ENCODE results near the gene MUC2. TPM values are rescaled to one million over a fixed set of nuclear protein-coding genes. Genes with fewer than 3 reads are reported as not detected.

The MUC2 gene
- total and polyA plus RNA-seq, 2 experiments from 2014 or later, result not detected

GRCh38 chr11:1082728-1083620, 8.3 kb downstream of the MUC2 start:
- H3K79me2 ChIP-seq (replicated peaks; ENCODE audit: insufficient read depth), result no peaks in the 10 kb centered on the region
- ATAC-seq, result no peak
- Mint-ChIP-seq H3K36me3 (ENCODE audit: low read depth) (no peaks in the 10 kb centered on the region), H3K9me3 (no peaks in the 10 kb centered on the region; the same call in 2 of the 3 replicates), H3K4me3 (no peak overlapping the region), H3K4me1 (no peaks in the 10 kb centered on the region), H3K27ac (no peak overlapping the region), H3K27me3 (ENCODE audit: insufficient read depth, low read depth, poor library complexity) (peaks cover 3% of the 10 kb centered on the region)
- TF ChIP-seq REST (IDR thresholded peaks at IDR 0.05; ENCODE audit: unreplicated experiment), result no peak
- TF ChIP-seq, protein P1, sequence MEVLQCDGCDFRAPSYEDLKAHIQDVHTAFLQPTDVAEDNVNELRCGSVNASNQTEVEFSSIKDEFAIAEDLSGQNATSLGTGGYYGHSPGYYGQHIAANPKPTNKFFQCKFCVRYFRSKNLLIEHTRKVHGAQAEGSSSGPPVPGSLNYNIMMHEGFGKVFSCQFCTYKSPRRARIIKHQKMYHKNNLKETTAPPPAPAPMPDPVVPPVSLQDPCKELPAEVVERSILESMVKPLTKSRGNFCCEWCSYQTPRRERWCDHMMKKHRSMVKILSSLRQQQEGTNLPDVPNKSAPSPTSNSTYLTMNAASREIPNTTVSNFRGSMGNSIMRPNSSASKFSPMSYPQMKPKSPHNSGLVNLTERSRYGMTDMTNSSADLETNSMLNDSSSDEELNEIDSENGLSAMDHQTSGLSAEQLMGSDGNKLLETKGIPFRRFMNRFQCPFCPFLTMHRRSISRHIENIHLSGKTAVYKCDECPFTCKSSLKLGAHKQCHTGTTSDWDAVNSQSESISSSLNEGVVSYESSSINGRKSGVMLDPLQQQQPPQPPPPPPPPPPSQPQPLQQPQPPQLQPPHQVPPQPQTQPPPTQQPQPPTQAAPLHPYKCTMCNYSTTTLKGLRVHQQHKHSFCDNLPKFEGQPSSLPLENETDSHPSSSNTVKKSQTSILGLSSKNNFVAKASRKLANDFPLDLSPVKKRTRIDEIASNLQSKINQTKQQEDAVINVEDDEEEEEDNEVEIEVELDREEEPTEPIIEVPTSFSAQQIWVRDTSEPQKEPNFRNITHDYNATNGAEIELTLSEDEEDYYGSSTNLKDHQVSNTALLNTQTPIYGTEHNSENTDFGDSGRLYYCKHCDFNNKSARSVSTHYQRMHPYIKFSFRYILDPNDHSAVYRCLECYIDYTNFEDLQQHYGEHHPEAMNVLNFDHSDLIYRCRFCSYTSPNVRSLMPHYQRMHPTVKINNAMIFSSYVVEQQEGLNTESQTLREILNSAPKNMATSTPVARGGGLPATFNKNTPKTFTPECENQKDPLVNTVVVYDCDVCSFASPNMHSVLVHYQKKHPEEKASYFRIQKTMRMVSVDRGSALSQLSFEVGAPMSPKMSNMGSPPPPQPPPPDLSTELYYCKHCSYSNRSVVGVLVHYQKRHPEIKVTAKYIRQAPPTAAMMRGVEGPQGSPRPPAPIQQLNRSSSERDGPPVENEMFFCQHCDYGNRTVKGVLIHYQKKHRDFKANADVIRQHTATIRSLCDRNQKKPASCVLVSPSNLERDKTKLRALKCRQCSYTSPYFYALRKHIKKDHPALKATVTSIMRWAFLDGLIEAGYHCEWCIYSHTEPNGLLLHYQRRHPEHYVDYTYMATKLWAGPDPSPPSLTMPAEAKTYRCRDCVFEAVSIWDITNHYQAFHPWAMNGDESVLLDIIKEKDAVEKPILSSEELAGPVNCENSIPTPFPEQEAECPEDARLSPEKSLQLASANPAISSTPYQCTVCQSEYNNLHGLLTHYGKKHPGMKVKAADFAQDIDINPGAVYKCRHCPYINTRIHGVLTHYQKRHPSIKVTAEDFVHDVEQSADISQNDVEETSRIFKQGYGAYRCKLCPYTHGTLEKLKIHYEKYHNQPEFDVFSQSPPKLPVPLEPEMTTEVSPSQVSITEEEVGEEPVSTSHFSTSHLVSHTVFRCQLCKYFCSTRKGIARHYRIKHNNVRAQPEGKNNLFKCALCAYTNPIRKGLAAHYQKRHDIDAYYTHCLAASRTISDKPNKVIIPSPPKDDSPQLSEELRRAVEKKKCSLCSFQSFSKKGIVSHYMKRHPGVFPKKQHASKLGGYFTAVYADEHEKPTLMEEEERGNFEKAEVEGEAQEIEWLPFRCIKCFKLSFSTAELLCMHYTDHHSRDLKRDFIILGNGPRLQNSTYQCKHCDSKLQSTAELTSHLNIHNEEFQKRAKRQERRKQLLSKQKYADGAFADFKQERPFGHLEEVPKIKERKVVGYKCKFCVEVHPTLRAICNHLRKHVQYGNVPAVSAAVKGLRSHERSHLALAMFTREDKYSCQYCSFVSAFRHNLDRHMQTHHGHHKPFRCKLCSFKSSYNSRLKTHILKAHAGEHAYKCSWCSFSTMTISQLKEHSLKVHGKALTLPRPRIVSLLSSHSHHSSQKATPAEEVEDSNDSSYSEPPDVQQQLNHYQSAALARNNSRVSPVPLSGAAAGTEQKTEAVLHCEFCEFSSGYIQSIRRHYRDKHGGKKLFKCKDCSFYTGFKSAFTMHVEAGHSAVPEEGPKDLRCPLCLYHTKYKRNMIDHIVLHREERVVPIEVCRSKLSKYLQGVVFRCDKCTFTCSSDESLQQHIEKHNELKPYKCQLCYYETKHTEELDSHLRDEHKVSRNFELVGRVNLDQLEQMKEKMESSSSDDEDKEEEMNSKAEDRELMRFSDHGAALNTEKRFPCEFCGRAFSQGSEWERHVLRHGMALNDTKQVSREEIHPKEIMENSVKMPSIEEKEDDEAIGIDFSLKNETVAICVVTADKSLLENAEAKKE (CRISPR knock-in tag; IDR thresholded peaks at IDR 0.05), result no peak
- no peak for TF ChIP-seq POLR2AphosphoS5 (IDR thresholded peaks at IDR 0.05; ENCODE audit: low read depth)
- no peak for TF ChIP-seq EZH2phosphoT487 (IDR thresholded peaks at IDR 0.05; ENCODE audit: unreplicated experiment)
- TF ChIP-seq, protein P2, sequence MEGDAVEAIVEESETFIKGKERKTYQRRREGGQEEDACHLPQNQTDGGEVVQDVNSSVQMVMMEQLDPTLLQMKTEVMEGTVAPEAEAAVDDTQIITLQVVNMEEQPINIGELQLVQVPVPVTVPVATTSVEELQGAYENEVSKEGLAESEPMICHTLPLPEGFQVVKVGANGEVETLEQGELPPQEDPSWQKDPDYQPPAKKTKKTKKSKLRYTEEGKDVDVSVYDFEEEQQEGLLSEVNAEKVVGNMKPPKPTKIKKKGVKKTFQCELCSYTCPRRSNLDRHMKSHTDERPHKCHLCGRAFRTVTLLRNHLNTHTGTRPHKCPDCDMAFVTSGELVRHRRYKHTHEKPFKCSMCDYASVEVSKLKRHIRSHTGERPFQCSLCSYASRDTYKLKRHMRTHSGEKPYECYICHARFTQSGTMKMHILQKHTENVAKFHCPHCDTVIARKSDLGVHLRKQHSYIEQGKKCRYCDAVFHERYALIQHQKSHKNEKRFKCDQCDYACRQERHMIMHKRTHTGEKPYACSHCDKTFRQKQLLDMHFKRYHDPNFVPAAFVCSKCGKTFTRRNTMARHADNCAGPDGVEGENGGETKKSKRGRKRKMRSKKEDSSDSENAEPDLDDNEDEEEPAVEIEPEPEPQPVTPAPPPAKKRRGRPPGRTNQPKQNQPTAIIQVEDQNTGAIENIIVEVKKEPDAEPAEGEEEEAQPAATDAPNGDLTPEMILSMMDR (conservative IDR thresholded peaks at IDR 0.05; ENCODE audit: low read depth in 2 of 2), result no peak
- TF ChIP-seq JUNB (IDR thresholded peaks at IDR 0.05; ENCODE audit: unreplicated experiment), result no peak
- no peak for TF ChIP-seq ETS1 (IDR thresholded peaks at IDR 0.05)
- no peak for TF ChIP-seq ZNF114 (CRISPR knock-in tag; IDR thresholded peaks at IDR 0.05)
- TF ChIP-seq STAT1 (IDR thresholded peaks at IDR 0.05; ENCODE audit: unreplicated experiment), result no peak
- TF ChIP-seq EZH2 (IDR thresholded peaks at IDR 0.05; ENCODE audit: low read depth, unreplicated experiment), result no peak
- TF ChIP-seq NANOG (IDR thresholded peaks at IDR 0.05; ENCODE audit: borderline replicate concordance), result no peak
- no peak for TF ChIP-seq CREB1 (CRISPR knock-in tag; IDR thresholded peaks at IDR 0.05; ENCODE audit: low read depth)
- no peak for TF ChIP-seq ZNF331 (CRISPR knock-in tag; IDR thresholded peaks at IDR 0.05; ENCODE audit: low read depth)
- H2AFZ ChIP-seq, result no peak overlapping the region
- DNase-seq (ENCODE audit: low spot score), result no peak
- no peaks in the 10 kb centered on the region for H3F3A ChIP-seq (replicated peaks; ENCODE audit: low read depth)
- H3K36me3 ChIP-seq (ENCODE audit: insufficient read depth), result no peaks in the 10 kb centered on the region
- H4K20me1 ChIP-seq (replicated peaks; ENCODE audit: insufficient read depth), result no peaks in the 10 kb centered on the region
- H3K4me1 ChIP-seq (ENCODE audit: insufficient read depth), result no peaks in the 10 kb centered on the region
- no peaks in the 10 kb centered on the region for H3K27me3 ChIP-seq (ENCODE audit: insufficient read depth)
- no peak overlapping the region for H3K4me3 ChIP-seq
- H3K27ac ChIP-seq (ENCODE audit: low read depth), result no peak overlapping the region
- H3K4me2 ChIP-seq, result no peak overlapping the region
- H3K9me2 ChIP-seq (ENCODE audit: insufficient read depth), result no peaks in the 10 kb centered on the region
